ENCODE measurements around the gene TMOD2. TPM values are rescaled to one million over a fixed set of nuclear protein-coding genes. Genes with fewer than 3 reads are reported as not detected.

TMOD2 gene
- total RNA-seq, 2 experiments from 2014 or later: 0.44 TPM; not detected in 1

DNA sequence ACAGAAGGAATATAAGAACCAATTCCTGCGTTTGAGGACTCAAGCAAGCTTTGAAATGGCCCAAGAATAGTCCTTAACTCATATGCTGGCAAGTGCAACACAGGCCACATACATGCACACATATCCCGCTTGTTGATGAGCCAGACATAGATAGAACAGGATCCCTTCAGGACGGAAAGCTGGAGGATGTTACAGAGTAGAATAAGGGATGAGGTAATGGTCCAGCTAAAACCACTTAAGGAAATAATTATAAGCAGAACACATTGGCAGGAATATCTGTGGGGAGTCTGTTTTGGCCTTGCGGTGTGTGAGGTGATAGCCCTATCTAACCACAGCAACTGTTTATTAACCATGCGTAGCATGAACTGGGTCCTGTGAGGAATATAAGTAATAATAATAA lies 45.1 kb upstream of the TMOD2 start:
- no peak for DNase-seq (ENCODE audit: low spot score)
- Histone ChIP-seq H4K20me1 (ENCODE audit: insufficient read depth, low read length) (no peaks in the 10 kb centered on the region), H3K4me1 (ENCODE audit: insufficient read depth, low read length, poor library complexity, severe bottlenecking) (no peaks in the 10 kb centered on the region), H3K36me3 (ENCODE audit: insufficient read depth, low read length) (no peaks in the 10 kb centered on the region), H3K9me3 (ENCODE audit: low read length) (no peaks in the 10 kb centered on the region), H3K79me2 (ENCODE audit: insufficient read depth, low read depth, low read length) (no peaks in the 10 kb centered on the region), H3K4me3 (ENCODE audit: low read depth, low read length, poor library complexity, severe bottlenecking) (no peak overlapping the region), H2AFZ (ENCODE audit: low read length) (no peak overlapping the region), H3K4me2 (ENCODE audit: low read length) (no peak overlapping the region), H3K9me2 (ENCODE audit: insufficient read depth, low read length) (no peaks in the 10 kb centered on the region), H3K27ac (ENCODE audit: low read depth, low read length, poor library complexity, severe bottlenecking) (no peak overlapping the region)
- TF ChIP-seq, protein P1, sequence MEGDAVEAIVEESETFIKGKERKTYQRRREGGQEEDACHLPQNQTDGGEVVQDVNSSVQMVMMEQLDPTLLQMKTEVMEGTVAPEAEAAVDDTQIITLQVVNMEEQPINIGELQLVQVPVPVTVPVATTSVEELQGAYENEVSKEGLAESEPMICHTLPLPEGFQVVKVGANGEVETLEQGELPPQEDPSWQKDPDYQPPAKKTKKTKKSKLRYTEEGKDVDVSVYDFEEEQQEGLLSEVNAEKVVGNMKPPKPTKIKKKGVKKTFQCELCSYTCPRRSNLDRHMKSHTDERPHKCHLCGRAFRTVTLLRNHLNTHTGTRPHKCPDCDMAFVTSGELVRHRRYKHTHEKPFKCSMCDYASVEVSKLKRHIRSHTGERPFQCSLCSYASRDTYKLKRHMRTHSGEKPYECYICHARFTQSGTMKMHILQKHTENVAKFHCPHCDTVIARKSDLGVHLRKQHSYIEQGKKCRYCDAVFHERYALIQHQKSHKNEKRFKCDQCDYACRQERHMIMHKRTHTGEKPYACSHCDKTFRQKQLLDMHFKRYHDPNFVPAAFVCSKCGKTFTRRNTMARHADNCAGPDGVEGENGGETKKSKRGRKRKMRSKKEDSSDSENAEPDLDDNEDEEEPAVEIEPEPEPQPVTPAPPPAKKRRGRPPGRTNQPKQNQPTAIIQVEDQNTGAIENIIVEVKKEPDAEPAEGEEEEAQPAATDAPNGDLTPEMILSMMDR (conservative IDR thresholded peaks at IDR 0.05; ENCODE audit: low read length): no peak
- TF ChIP-seq EZH2phosphoT487 (IDR thresholded peaks at IDR 0.05; ENCODE audit: borderline replicate concordance, low read depth, low read length): no peak
- ChIA-PET CTCF (ENCODE audit: unreplicated experiment) (no interaction called here), POLR2A (no interaction called here)
- intact Hi-C loops (cut with micrococcal nuclease; ENCODE audit: unreplicated experiment): no loop called here
- BruUV-seq (replicated peaks): no TSS peak

GRCh38 chr15:51706926-51707608 lies 44.3 kb upstream of the TMOD2 start:
- ChIA-PET POLR2A (no interaction called here), CTCF (ENCODE audit: unreplicated experiment) (no interaction called here)
- no peaks in the 10 kb centered on the region for H3K4me1 ChIP-seq (ENCODE audit: insufficient read depth, low read length, poor library complexity, severe bottlenecking)
- H4K20me1 ChIP-seq (ENCODE audit: insufficient read depth, low read length): no peaks in the 10 kb centered on the region
- H2AFZ ChIP-seq (ENCODE audit: low read length): no peak overlapping the region
- no peak overlapping the region for H3K27ac ChIP-seq (ENCODE audit: low read depth, low read length, poor library complexity, severe bottlenecking)
- H3K4me2 ChIP-seq (ENCODE audit: low read length): no peak overlapping the region
- H3K36me3 ChIP-seq (ENCODE audit: insufficient read depth, low read length): no peaks in the 10 kb centered on the region
- TF ChIP-seq, protein P1 (conservative IDR thresholded peaks at IDR 0.05; ENCODE audit: low read length): no peak
- TF ChIP-seq EZH2phosphoT487 (IDR thresholded peaks at IDR 0.05; ENCODE audit: borderline replicate concordance, low read depth, low read length): no peak
- H3K9me2 ChIP-seq (ENCODE audit: insufficient read depth, low read length): no peaks in the 10 kb centered on the region
- no TSS peak for BruUV-seq (replicated peaks)
- H3K4me3 ChIP-seq (ENCODE audit: low read depth, low read length, poor library complexity, severe bottlenecking): no peak overlapping the region
- no peak for DNase-seq (ENCODE audit: low spot score)
- no peaks in the 10 kb centered on the region for H3K9me3 ChIP-seq (ENCODE audit: low read length)
- no peaks in the 10 kb centered on the region for H3K79me2 ChIP-seq (ENCODE audit: insufficient read depth, low read depth, low read length)
- intact Hi-C loops (cut with micrococcal nuclease; ENCODE audit: unreplicated experiment): no loop called here

DNA sequence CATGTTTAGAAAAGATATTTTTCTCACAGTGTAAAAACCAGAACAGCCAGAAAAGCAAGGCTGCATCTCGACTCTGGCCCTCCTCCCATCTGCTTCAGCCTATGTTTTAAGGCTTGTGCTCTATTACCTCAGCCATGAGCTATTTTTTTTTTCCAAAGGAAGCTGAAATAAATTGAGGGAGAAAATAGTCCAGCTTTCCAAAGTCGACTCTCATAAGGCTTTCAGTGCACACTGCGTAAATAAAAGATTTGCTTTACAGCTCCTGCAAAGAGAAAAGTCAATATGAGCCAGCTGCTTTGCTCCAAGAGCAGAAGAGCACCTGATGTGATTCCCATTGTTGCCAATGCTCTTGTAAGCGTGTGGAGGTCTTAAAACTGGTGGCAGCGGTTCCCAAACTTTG lies 43.4 kb upstream of the TMOD2 start:
- ChIA-PET CTCF (ENCODE audit: unreplicated experiment) (no interaction called here), POLR2A (no interaction called here)
- H3K79me2 ChIP-seq (ENCODE audit: insufficient read depth, low read depth, low read length): no peaks in the 10 kb centered on the region
- no peaks in the 10 kb centered on the region for H3K9me3 ChIP-seq (ENCODE audit: low read length)
- no peak for DNase-seq (ENCODE audit: low spot score)
- no peak overlapping the region for H3K27ac ChIP-seq (ENCODE audit: low read depth, low read length, poor library complexity, severe bottlenecking)
- H3K36me3 ChIP-seq (ENCODE audit: insufficient read depth, low read length): no peaks in the 10 kb centered on the region
- no peak overlapping the region for H3K4me3 ChIP-seq (ENCODE audit: low read depth, low read length, poor library complexity, severe bottlenecking)
- H3K9me2 ChIP-seq (ENCODE audit: insufficient read depth, low read length): no peaks in the 10 kb centered on the region
- no TSS peak for BruUV-seq (replicated peaks)
- no peaks in the 10 kb centered on the region for H4K20me1 ChIP-seq (ENCODE audit: insufficient read depth, low read length)
- H3K4me1 ChIP-seq (ENCODE audit: insufficient read depth, low read length, poor library complexity, severe bottlenecking): no peaks in the 10 kb centered on the region
- TF ChIP-seq EZH2phosphoT487 (IDR thresholded peaks at IDR 0.05; ENCODE audit: borderline replicate concordance, low read depth, low read length): no peak
- TF ChIP-seq, protein P1 (conservative IDR thresholded peaks at IDR 0.05; ENCODE audit: low read length): no peak
- H3K4me2 ChIP-seq (ENCODE audit: low read length): no peak overlapping the region
- intact Hi-C loops (cut with micrococcal nuclease; ENCODE audit: unreplicated experiment): no loop called here
- no peak overlapping the region for H2AFZ ChIP-seq (ENCODE audit: low read length)

Data from OCI-LY7 (cell line).